ENCODE data around the gene IGSF9B.
A peak's percentile ranks its signal among the peaks of the same experiment; 100 is the strongest.

The IGSF9B gene

GRCh38 chr11:133895551-133895950, 61.2 kb downstream of the IGSF9B start:
- no peaks in the 10 kb centered on the region for H3K9me3 ChIP-seq (ENCODE audit: insufficient read depth, low read length)
- H4K20me1 ChIP-seq (ENCODE audit: insufficient read depth, low read length), result no peaks in the 10 kb centered on the region
- peaks cover 61% of the 10 kb centered on the region for H3K4me1 ChIP-seq (ENCODE audit: low read length)
- H3K36me3 ChIP-seq (replicated peaks; ENCODE audit: low read depth, low read length), result no peaks in the 10 kb centered on the region
- H2AFZ ChIP-seq (ENCODE audit: low read depth, low read length), result no peak overlapping the region; the same call in 1 of the 2 replicates
- H3K4me2 ChIP-seq (ENCODE audit: low read length), result peak overlapping the region; percentile 63
- H3K27me3 ChIP-seq (ENCODE audit: low read depth, low read length), result peaks cover 14% of the 10 kb centered on the region
- no peaks in the 10 kb centered on the region for H3K79me2 ChIP-seq (ENCODE audit: low read length)
- peak overlapping the region; percentile 24; the same call in 1 of the 2 replicates for H3K9ac ChIP-seq (ENCODE audit: low read length)
- TF ChIP-seq, protein P1, sequence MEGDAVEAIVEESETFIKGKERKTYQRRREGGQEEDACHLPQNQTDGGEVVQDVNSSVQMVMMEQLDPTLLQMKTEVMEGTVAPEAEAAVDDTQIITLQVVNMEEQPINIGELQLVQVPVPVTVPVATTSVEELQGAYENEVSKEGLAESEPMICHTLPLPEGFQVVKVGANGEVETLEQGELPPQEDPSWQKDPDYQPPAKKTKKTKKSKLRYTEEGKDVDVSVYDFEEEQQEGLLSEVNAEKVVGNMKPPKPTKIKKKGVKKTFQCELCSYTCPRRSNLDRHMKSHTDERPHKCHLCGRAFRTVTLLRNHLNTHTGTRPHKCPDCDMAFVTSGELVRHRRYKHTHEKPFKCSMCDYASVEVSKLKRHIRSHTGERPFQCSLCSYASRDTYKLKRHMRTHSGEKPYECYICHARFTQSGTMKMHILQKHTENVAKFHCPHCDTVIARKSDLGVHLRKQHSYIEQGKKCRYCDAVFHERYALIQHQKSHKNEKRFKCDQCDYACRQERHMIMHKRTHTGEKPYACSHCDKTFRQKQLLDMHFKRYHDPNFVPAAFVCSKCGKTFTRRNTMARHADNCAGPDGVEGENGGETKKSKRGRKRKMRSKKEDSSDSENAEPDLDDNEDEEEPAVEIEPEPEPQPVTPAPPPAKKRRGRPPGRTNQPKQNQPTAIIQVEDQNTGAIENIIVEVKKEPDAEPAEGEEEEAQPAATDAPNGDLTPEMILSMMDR (IDR thresholded peaks at IDR 0.05; ENCODE audit: low read depth, low read length), result no peak
- TF ChIP-seq EZH2phosphoT487 (IDR thresholded peaks at IDR 0.05; ENCODE audit: low read depth), result no peak
- peak overlapping the region; percentile 38; the same call in 1 of the 2 replicates for H3K4me3 ChIP-seq (ENCODE audit: low read length)
- peak overlapping the region; percentile 83 for H3K27ac ChIP-seq (ENCODE audit: low read length)

- no peaks in the 10 kb centered on the region for H3K79me2 ChIP-seq (ENCODE audit: low read length)
- no peaks in the 10 kb centered on the region for H3K36me3 ChIP-seq (replicated peaks; ENCODE audit: low read depth, low read length)
- H2AFZ ChIP-seq (ENCODE audit: low read depth, low read length), result no peak overlapping the region
- TF ChIP-seq EZH2phosphoT487 (IDR thresholded peaks at IDR 0.05; ENCODE audit: low read depth), result no peak
- TF ChIP-seq, protein P1 (IDR thresholded peaks at IDR 0.05; ENCODE audit: low read depth, low read length), result no peak
- no peak overlapping the region for H3K4me3 ChIP-seq (ENCODE audit: low read length)
- H3K4me1 ChIP-seq (ENCODE audit: low read length), result peaks cover 61% of the 10 kb centered on the region
- no peak overlapping the region for H3K9ac ChIP-seq (ENCODE audit: low read length)
- H3K27ac ChIP-seq (ENCODE audit: low read length), result peak overlapping the region; percentile 83
- H3K27me3 ChIP-seq (ENCODE audit: low read depth, low read length), result peaks cover 14% of the 10 kb centered on the region
- H3K9me3 ChIP-seq (ENCODE audit: insufficient read depth, low read length), result no peaks in the 10 kb centered on the region
- H4K20me1 ChIP-seq (ENCODE audit: insufficient read depth, low read length), result no peaks in the 10 kb centered on the region
- peak overlapping the region; percentile 63 for H3K4me2 ChIP-seq (ENCODE audit: low read length)
Observed at GRCh38 chr11:133895061-133895479, 61.7 kb downstream of the IGSF9B start.

GRCh38 chr11:133893381-133893780, 63.4 kb downstream of the IGSF9B start:
- Histone ChIP-seq H3K9ac (ENCODE audit: low read length) (no peak overlapping the region), H2AFZ (ENCODE audit: low read depth, low read length) (no peak overlapping the region), H3K9me3 (ENCODE audit: insufficient read depth, low read length) (no peaks in the 10 kb centered on the region), H3K4me1 (ENCODE audit: low read length) (peaks cover 51% of the 10 kb centered on the region), H3K27me3 (ENCODE audit: low read depth, low read length) (peaks cover 7% of the 10 kb centered on the region; the same call in 1 of the 2 replicates), H3K4me3 (ENCODE audit: low read length) (no peak overlapping the region), H3K36me3 (replicated peaks; ENCODE audit: low read depth, low read length) (no peaks in the 10 kb centered on the region), H3K4me2 (ENCODE audit: low read length) (no peak overlapping the region), H3K27ac (ENCODE audit: low read length) (no peak overlapping the region), H4K20me1 (ENCODE audit: insufficient read depth, low read length) (no peaks in the 10 kb centered on the region), H3K79me2 (ENCODE audit: low read length) (no peaks in the 10 kb centered on the region)
- no peak for TF ChIP-seq EZH2phosphoT487 (IDR thresholded peaks at IDR 0.05; ENCODE audit: low read depth)
- TF ChIP-seq, protein P1 (IDR thresholded peaks at IDR 0.05; ENCODE audit: low read depth, low read length), result no peak

DNA sequence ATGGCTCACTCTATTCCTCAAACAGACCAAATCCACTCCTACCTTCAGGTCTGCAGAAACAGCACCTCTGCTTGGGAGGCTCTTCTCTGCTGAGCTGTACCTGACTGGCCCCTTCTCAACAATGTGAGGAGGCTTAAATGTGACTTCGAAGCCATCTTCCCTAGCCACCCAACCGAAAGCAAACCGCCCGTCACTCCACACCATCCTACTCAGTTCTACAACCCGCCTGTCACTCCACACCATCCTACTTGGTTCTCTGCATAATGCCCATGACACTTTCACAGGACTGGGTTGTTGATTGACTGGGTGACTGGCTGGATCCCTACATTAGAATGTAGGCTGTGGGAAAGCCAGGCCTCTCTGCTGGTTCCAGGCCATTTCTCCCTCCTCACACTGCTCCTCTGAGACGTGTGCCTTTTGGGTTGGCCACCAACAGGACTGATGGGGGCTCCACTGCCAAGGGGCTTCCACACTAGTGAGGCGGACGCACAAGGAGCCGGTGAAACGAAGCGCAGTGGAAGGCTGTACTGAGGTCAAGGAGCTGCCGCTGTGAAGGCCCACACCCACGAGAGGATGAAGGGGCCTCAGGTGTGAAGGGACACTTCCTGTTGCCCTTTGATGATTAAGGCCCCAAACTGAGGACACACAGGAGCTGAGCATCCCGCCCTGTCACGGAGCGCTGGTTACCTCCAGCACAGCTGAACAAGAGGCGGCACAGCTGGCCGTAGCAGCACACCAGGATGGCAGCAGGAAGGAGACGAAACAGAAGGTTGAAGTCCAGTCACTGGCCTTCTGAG, 64.0 kb downstream of the IGSF9B start:
- no peak overlapping the region for H3K27ac ChIP-seq (ENCODE audit: low read length)
- peaks cover 7% of the 10 kb centered on the region; the same call in 1 of the 2 replicates for H3K27me3 ChIP-seq (ENCODE audit: low read depth, low read length)

More for the DNA sequence above, 64.0 kb downstream of the IGSF9B start:
- Histone ChIP-seq H3K4me2 (ENCODE audit: low read length) (no peak overlapping the region), H3K9me3 (ENCODE audit: insufficient read depth, low read length) (no peaks in the 10 kb centered on the region), H3K4me3 (ENCODE audit: low read length) (no peak overlapping the region), H3K36me3 (replicated peaks; ENCODE audit: low read depth, low read length) (no peaks in the 10 kb centered on the region), H3K4me1 (ENCODE audit: low read length) (peaks cover 45% of the 10 kb centered on the region), H3K79me2 (ENCODE audit: low read length) (no peaks in the 10 kb centered on the region), H4K20me1 (ENCODE audit: insufficient read depth, low read length) (no peaks in the 10 kb centered on the region), H3K9ac (ENCODE audit: low read length) (no peak overlapping the region), H2AFZ (ENCODE audit: low read depth, low read length) (no peak overlapping the region)
- TF ChIP-seq, protein P1 (IDR thresholded peaks at IDR 0.05; ENCODE audit: low read depth, low read length), result no peak
- no peak for TF ChIP-seq EZH2phosphoT487 (IDR thresholded peaks at IDR 0.05; ENCODE audit: low read depth)

All from OCI-LY3 (cell line).